Fibroblast of lung (primary cell): Measurements from ENCODE around the gene DCBLD2. TPM values are rescaled to one million over a fixed set of nuclear protein-coding genes. Genes with fewer than 3 reads are reported as not detected.

ENCODE experiments used
- DNase-seq, 2 donors: peaks; one replicate each; pipeline versions ENCODE4 v3.0.0 to v3.0.0-alpha.2; 2010; ENCODE audit warnings: low read depth in 2 of 2
- H2AFZ ChIP-seq: 2 replicates; pipeline ENCODE4 v1.5.1; 2012; ENCODE audit warnings: low read length, control low read depth, inconsistent platforms
- H3K27ac ChIP-seq: 2 replicates; pipeline ENCODE4 v1.5.1; 2011; ENCODE audit warnings: low read length, control low read depth; ENCODE audit not compliant: insufficient read depth
- H3K27me3 ChIP-seq: 2 replicates; pipeline ENCODE4 v1.5.1; 2011; ENCODE audit warnings: mild to moderate bottlenecking, low read length; ENCODE audit not compliant: control insufficient read depth, insufficient read depth
- H3K36me3 ChIP-seq: 2 replicates; pipeline ENCODE4 v1.5.1; 2011; ENCODE audit warnings: low read length; ENCODE audit not compliant: control insufficient read depth, insufficient read depth
- H3K4me1 ChIP-seq: 2 replicates; pipeline ENCODE4 v1.5.1; 2011; ENCODE audit warnings: low read length; ENCODE audit not compliant: control insufficient read depth, insufficient read depth; ENCODE audit errors: extremely low read depth
- H3K4me2 ChIP-seq: 2 replicates; pipeline ENCODE4 v1.5.1; 2011; ENCODE audit warnings: low read length, control low read depth; ENCODE audit not compliant: insufficient read depth; ENCODE audit errors: extremely low read depth
- H3K4me3 ChIP-seq, 4 experiments: fragments of 200-600 bp in 1 of 4; sonication (generic) in 1 of 4; replicated peaks in 1 of 4; 2 replicates each; pipeline ENCODE4 v1.5.1; 2011 to 2016; ENCODE audit warnings: low read length in 4 of 4, low read depth in 3 of 4, mild to moderate bottlenecking in 3 of 4, control low read depth in 2 of 4, inconsistent platforms in 1 of 4, mixed read lengths in 1 of 4; ENCODE audit not compliant: insufficient read depth in 1 of 4; ENCODE audit errors: control extremely low read depth in 1 of 4
- H3K79me2 ChIP-seq: 2 replicates; pipeline ENCODE4 v1.5.1; 2012; ENCODE audit warnings: mild to moderate bottlenecking, low read length, inconsistent platforms; ENCODE audit not compliant: control insufficient read depth, insufficient read depth
- H3K9ac ChIP-seq: 2 replicates; pipeline ENCODE4 v1.5.1; 2011; ENCODE audit warnings: mild to moderate bottlenecking, low read length, control low read depth; ENCODE audit not compliant: insufficient read depth
- H3K9me3 ChIP-seq: 2 replicates; pipeline ENCODE4 v1.5.1; 2012; ENCODE audit warnings: low read depth, low read length; ENCODE audit not compliant: control insufficient read depth, insufficient read depth
- H4K20me1 ChIP-seq: 2 replicates; pipeline ENCODE4 v1.5.1; 2011; ENCODE audit warnings: low read length; ENCODE audit not compliant: control insufficient read depth, insufficient read depth; ENCODE audit errors: extremely low read depth
- EZH2 ChIP-seq: IDR thresholded peaks from 2 replicates; pipeline ENCODE4 v1.5.1; 2012; ENCODE audit warnings: low read length, control low read depth, mild to moderate bottlenecking; ENCODE audit errors: missing control alignments
- polyA plus RNA-seq, 2 donors: library from polyadenylated mRNA; depleted of rRNA in 1 of 2; stranded (reverse) in 1 of 2; unstranded in 1 of 2; fragments of >200 nt; gene quantifications; 2 replicates each; pipeline ENCODE4 v1.2.1, GENCODE V29; 2011 to 2012; ENCODE audit warnings: missing spikeins in 1 of 2
- total RNA-seq: library from RNA; depleted of rRNA; stranded (reverse); fragments of >200 nt; gene quantifications from 2 replicates; pipeline ENCODE4 v1.2.1, GENCODE V29; 2014
- TF ChIP-seq, protein P1 (sequence below), 2 donors: IDR thresholded peaks in 1 of 2; conservative IDR thresholded peaks in 1 of 2; 1 replicate in 1 of 2; 2 replicates in 1 of 2; pipeline ENCODE4 v1.5.1; 2011 to 2012; ENCODE audit warnings: low read length in 2 of 2, control low read depth in 1 of 2, inconsistent platforms in 1 of 2, low read depth in 1 of 2, mild to moderate bottlenecking in 1 of 2

DCBLD2 gene
- total and polyA plus RNA-seq, 2 donors (not counting 1 experiment from before 2014, with no cell fraction given): 98.1 to 195 TPM

GRCh38 chr3:98770261-98771039 lies 131.0 kb downstream of the DCBLD2 start:
- Histone ChIP-seq H3K4me3 (no peak overlapping the region), H3K27me3 (no peaks in the 10 kb centered on the region)
- TF ChIP-seq, protein P1, sequence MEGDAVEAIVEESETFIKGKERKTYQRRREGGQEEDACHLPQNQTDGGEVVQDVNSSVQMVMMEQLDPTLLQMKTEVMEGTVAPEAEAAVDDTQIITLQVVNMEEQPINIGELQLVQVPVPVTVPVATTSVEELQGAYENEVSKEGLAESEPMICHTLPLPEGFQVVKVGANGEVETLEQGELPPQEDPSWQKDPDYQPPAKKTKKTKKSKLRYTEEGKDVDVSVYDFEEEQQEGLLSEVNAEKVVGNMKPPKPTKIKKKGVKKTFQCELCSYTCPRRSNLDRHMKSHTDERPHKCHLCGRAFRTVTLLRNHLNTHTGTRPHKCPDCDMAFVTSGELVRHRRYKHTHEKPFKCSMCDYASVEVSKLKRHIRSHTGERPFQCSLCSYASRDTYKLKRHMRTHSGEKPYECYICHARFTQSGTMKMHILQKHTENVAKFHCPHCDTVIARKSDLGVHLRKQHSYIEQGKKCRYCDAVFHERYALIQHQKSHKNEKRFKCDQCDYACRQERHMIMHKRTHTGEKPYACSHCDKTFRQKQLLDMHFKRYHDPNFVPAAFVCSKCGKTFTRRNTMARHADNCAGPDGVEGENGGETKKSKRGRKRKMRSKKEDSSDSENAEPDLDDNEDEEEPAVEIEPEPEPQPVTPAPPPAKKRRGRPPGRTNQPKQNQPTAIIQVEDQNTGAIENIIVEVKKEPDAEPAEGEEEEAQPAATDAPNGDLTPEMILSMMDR (conservative IDR thresholded peaks at IDR 0.05 in 1 of 2, IDR thresholded peaks at IDR 0.05 in 1 of 2; ENCODE audit: low read depth in 1 of 2, low read length in 2 of 2): no peak
- TF ChIP-seq EZH2: no peak

DNA sequence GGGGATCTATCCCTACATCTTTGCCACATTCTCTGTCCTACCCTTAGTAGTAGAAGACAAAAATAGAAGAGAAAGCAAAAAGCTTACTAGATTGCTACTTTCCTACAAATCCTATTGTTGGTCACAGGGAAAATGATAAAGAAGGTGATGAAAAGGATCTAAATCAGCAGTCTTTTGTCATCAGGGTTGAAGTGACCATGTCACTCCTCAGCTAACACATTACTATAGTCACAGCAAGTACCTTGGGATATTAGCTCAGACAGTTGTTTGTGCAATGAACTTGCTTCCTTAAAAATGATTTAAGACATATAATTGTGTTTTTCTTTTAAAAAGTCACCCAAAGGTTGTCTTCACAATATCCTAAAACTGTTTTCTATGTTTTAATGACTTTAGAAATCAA lies 132.0 kb downstream of the DCBLD2 start:
- no peak overlapping the region for H3K4me3 ChIP-seq
- no peak for TF ChIP-seq EZH2
- TF ChIP-seq, protein P1 (conservative IDR thresholded peaks at IDR 0.05 in 1 of 2, IDR thresholded peaks at IDR 0.05 in 1 of 2; ENCODE audit: low read depth in 1 of 2, low read length in 2 of 2): no peak
- no peak overlapping the region for H2AFZ ChIP-seq
- H3K4me2 ChIP-seq: no peak overlapping the region
- H3K4me1 ChIP-seq: no peaks in the 10 kb centered on the region
- H3K27me3 ChIP-seq: no peaks in the 10 kb centered on the region
- H3K9me3 ChIP-seq: no peaks in the 10 kb centered on the region
- no peaks in the 10 kb centered on the region for H3K79me2 ChIP-seq
- H3K36me3 ChIP-seq: no peaks in the 10 kb centered on the region
- H4K20me1 ChIP-seq: no peaks in the 10 kb centered on the region
- no peak for DNase-seq
- no peak overlapping the region for H3K9ac ChIP-seq
- no peak overlapping the region for H3K27ac ChIP-seq

More at GRCh38 chr3:98770261-98771039, 131.0 kb downstream of the DCBLD2 start:
- no peaks in the 10 kb centered on the region for H4K20me1 ChIP-seq
- no peaks in the 10 kb centered on the region for H3K36me3 ChIP-seq
- no peaks in the 10 kb centered on the region for H3K4me1 ChIP-seq
- H3K79me2 ChIP-seq: no peaks in the 10 kb centered on the region
- no peaks in the 10 kb centered on the region for H3K9me3 ChIP-seq
- H2AFZ ChIP-seq: no peak overlapping the region
- DNase-seq: no peak
- H3K9ac ChIP-seq: no peak overlapping the region
- H3K27ac ChIP-seq: no peak overlapping the region
- no peak overlapping the region for H3K4me2 ChIP-seq

GRCh38 chr3:98768961-98769360 lies 132.5 kb downstream of the DCBLD2 start:
- Histone ChIP-seq H3K9me3 (no peaks in the 10 kb centered on the region), H3K27me3 (no peaks in the 10 kb centered on the region), H3K36me3 (no peaks in the 10 kb centered on the region), H3K79me2 (no peaks in the 10 kb centered on the region), H3K4me2 (no peak overlapping the region), H3K9ac (no peak overlapping the region), H2AFZ (no peak overlapping the region), H3K27ac (no peak overlapping the region), H3K4me3 (no peak overlapping the region), H3K4me1 (no peaks in the 10 kb centered on the region), H4K20me1 (no peaks in the 10 kb centered on the region)
- TF ChIP-seq, protein P1 (conservative IDR thresholded peaks at IDR 0.05 in 1 of 2, IDR thresholded peaks at IDR 0.05 in 1 of 2; ENCODE audit: low read depth in 1 of 2, low read length in 2 of 2): no peak
- TF ChIP-seq EZH2: no peak
- DNase-seq: no peak
